ENCODE results near the gene SLC35E1.

Gene SLC35E1

DNA sequence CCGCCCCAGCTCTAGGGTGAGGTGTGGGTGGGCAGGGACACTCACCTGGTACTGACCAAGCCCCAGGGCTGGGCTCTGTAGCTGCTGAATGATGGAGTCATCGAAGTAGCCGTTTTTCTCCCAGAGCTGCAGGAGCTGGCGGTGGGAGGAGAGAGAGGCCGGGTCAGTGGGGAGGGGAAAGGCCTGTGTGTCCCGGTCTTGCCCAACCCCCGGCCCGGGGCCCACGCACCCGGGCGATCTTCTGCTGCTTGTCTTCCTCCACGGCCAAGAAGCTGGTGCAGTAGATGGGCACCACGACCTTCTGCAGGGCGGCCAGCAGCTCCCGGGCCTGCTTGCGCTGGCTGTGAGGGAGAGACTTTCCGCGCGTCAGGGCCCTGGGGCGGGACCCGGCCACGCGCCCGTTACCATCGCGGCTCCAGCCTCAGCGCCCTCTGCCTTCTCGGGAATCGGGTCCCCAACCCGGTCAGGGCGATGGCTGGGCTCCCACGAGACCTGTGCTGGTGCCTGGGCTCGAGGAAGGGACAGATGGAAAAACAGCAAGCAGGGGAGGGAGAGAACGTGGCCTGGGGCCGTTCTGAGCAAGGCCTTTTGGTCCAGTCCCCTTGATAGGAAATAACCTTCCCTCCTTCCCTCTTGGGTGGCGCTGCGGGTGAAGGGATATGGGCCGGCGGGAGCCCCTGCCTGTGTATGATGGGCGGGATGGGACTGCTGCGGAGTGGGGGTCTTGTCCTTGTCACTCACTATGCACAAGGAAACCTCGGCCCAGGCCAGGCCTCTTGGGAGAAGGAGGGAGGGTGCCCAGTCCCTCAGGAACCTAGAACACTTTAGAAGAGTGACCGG, 41.5 kb downstream of the SLC35E1 start:
- no peak for TF ChIP-seq SPI1 (IDR thresholded peaks at IDR 0.05; ENCODE audit: low read depth, low read length)
- FAIRE-seq (no peak), DNase-seq (ENCODE audit: insufficient read length, low spot score) (no peak)

DNA sequence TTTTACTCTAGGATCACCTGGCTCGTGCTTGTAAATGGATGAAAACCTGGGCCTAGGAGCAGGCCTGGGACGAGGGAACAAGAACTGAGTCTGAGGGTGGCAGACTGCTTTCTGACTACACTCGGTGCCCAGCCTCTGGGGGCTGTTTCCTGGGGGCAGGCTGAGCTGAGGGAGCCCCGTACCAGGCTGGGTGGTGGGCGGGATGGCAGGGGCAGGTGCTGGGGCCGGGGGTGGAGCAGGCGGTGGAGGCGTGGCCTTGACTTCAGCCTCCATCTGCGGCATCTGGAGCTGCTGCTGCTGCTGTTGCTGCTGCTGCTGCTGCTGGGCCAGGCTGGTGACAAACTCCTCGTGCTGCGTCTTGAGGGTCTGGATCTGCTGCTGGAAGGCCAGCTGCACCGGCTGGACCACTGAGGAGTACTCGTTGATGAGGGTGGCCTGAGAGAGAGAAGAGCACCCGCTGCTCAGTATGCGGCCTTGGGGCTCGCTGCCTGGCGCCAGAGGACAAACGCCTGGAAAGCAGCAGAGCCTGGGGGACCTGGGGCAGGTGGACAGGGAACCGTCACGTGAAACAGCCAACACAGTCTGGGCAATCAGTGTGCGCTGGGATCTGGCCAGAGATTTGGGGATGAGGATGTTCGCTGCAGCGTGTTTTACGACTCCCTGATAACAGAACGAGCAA, 42.6 kb downstream of the SLC35E1 start:
- FAIRE-seq (no peak), DNase-seq (ENCODE audit: insufficient read length, low spot score) (no peak)
- no peak for TF ChIP-seq POLR2AphosphoS5 (IDR thresholded peaks at IDR 0.05; ENCODE audit: low read depth, low read length)

DNA sequence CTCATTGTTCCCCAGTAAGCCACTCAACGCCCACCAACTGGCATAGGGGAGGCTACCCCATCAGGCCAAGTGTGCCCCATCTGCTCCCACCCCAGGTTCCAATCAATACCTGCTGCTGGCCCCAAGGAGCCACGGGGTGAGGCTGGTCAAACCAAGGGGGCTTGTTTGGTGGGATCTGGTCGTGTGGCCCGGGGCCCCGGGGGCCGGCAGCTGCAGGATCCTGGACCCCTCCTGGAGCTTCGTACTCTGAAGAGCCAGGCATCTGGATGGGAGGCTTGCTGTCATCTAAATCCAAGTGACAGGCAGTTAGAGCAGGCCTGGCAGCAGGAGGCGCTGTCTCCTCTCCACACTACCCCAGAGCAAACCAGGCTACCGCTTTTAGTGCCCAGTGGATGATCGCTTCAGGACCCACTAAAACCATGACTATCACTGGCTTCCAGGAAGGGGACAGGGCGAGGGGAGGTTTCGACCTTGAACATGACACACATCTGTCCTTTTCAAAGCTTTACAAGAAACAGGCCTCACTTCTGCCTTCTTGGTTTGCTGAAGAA, 44.2 kb downstream of the SLC35E1 start:
- TF ChIP-seq TAF1 (IDR thresholded peaks at IDR 0.05; ENCODE audit: low read depth, low read length) (no peak), POLR2AphosphoS5 (IDR thresholded peaks at IDR 0.05; ENCODE audit: low read depth, low read length) (peak; percentile 47)
- no peak for DNase-seq (ENCODE audit: insufficient read length, low spot score)
- peak; percentile 35 for FAIRE-seq

DNA sequence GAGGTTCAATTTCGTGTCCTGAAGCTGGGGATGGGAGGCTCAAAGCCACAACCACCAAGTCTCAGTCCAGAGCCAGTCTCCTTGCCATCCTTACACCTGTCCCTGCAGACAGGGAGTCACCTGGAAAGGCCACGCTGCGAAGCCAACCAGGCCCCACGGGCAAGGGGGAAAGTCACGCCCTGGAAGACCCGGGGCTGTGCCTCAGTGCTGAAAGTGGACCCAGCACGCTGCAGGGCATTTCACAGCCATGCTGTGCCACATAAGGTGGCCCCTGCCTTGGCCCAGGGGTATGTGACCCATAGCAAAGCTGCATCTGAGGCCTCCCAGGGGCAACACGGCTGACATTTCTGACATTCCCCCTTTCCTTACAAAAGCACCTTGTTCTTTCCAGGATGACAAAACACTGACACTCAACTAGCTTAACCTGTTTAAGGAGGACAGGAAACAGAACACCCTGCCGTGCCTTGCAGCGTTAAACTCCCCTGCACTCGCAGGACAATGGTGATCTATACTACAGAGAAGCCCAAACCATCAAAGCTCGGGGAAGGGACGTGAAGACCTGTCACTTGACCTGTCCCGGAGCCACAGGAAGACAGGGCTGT, 44.8 kb downstream of the SLC35E1 start:
- TF ChIP-seq TAF1 (IDR thresholded peaks at IDR 0.05; ENCODE audit: low read depth, low read length) = no peak
- TF ChIP-seq PAX5 (IDR thresholded peaks at IDR 0.05; ENCODE audit: insufficient read depth, low read length, severe bottlenecking) = no peak
- TF ChIP-seq POLR2AphosphoS5 (IDR thresholded peaks at IDR 0.05; ENCODE audit: low read depth, low read length) = no peak
- TF ChIP-seq POLR2A (IDR thresholded peaks at IDR 0.05; ENCODE audit: low read depth, low read length) = no peak
- no peak for TF ChIP-seq SPI1 (IDR thresholded peaks at IDR 0.05; ENCODE audit: low read depth, low read length)
- TF ChIP-seq POU2F2 (IDR thresholded peaks at IDR 0.05; ENCODE audit: low read depth, low read length) = no peak
- FAIRE-seq (peak; percentile 60), DNase-seq (ENCODE audit: insufficient read length, low spot score) (no peak)

DNA sequence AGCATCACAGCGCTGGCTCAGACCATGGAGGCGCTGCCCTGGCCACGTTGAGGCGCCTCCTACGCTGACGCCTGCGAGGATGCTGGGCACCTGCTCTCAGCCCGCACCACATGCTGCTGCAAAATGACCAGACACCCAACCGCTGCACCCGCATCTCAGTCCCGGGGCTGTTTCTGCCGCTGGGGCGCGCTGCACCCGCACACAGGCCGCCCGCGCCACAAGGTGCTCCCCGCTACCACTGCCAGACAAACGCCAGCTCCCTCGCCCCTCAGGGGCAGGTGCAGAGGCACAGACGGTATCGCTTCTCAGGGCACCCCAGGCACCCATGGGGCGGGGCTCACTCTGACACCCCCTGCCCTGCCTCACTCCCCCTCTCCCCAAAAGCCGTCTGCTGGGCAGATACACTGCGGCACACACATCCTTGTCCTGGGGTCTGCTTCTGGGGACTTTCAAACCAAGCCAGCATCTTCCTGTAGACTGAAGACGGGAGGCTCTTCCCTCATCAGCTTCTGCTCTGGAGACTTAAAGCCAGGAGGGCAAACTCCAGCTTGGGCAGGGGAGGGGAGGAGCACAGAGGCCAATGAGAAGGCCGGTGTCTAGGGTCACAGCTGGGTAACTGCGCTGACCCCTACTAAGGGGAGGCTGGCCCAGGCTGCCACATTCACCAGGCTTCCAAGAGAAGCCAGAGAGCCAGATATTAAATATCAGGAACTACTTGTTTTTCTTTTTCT, 46.3 kb downstream of the SLC35E1 start:
- DNase-seq (ENCODE audit: insufficient read length, low spot score) = no peak
- TF ChIP-seq POLR2AphosphoS5 (IDR thresholded peaks at IDR 0.05; ENCODE audit: low read depth, low read length) = no peak; the same call in 1 of the 2 replicates
- no peak for TF ChIP-seq TAF1 (IDR thresholded peaks at IDR 0.05; ENCODE audit: low read depth, low read length)
- TF ChIP-seq POU2F2 (IDR thresholded peaks at IDR 0.05; ENCODE audit: low read depth, low read length) = no peak
- TF ChIP-seq SPI1 (IDR thresholded peaks at IDR 0.05; ENCODE audit: low read depth, low read length) = no peak
- TF ChIP-seq POLR2A (IDR thresholded peaks at IDR 0.05; ENCODE audit: low read depth, low read length) = no peak
- no peak for TF ChIP-seq PAX5 (IDR thresholded peaks at IDR 0.05; ENCODE audit: insufficient read depth, low read length, severe bottlenecking)
- no peak for FAIRE-seq

DNA sequence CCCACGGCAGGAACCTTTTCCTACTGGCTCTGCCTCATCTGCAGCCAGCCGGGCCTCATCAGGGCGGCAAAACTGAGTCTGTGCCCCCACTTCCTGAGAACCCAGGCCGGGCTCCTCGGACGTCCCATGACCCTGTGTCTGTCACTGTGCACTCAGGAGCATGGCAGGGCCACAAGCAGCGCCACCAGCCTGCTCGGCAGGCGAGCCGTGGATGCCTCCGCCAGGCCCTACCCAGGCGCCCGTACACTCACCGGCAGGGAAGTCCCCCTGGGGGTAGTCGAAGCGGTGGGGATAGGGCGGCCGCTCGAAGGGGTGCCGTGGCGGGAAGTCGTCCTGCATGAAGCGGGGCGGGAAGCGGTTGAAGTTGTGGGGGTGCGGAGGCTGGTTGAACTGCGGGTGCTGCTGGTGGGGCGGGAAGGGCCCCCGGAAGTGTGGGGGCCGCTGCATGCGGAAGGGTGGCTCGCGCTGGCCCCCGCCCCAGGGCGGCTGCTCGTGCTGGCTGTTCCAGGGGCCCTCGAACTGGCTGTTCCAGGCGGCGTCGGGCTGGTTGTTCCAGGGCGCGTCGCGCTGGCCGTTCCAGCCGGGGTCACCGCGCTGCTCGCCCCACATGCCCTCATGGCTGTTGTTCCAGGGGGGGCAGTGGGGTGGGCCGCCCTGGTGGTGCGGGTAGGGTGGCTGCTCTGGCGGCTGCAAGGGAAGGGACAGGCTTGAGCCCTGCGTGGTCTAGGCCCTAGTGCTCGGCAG, 47.1 kb downstream of the SLC35E1 start:
- TF ChIP-seq POLR2AphosphoS5 (IDR thresholded peaks at IDR 0.05; ENCODE audit: low read depth, low read length) (no peak), POLR2A (IDR thresholded peaks at IDR 0.05; ENCODE audit: low read depth, low read length) (no peak), SPI1 (IDR thresholded peaks at IDR 0.05; ENCODE audit: low read depth, low read length) (no peak), TAF1 (IDR thresholded peaks at IDR 0.05; ENCODE audit: low read depth, low read length) (no peak), PAX5 (IDR thresholded peaks at IDR 0.05; ENCODE audit: insufficient read depth, low read length, severe bottlenecking) (no peak), POU2F2 (IDR thresholded peaks at IDR 0.05; ENCODE audit: low read depth, low read length) (no peak)
- DNase-seq (ENCODE audit: insufficient read length, low spot score) (no peak), FAIRE-seq (no peak)

DNA sequence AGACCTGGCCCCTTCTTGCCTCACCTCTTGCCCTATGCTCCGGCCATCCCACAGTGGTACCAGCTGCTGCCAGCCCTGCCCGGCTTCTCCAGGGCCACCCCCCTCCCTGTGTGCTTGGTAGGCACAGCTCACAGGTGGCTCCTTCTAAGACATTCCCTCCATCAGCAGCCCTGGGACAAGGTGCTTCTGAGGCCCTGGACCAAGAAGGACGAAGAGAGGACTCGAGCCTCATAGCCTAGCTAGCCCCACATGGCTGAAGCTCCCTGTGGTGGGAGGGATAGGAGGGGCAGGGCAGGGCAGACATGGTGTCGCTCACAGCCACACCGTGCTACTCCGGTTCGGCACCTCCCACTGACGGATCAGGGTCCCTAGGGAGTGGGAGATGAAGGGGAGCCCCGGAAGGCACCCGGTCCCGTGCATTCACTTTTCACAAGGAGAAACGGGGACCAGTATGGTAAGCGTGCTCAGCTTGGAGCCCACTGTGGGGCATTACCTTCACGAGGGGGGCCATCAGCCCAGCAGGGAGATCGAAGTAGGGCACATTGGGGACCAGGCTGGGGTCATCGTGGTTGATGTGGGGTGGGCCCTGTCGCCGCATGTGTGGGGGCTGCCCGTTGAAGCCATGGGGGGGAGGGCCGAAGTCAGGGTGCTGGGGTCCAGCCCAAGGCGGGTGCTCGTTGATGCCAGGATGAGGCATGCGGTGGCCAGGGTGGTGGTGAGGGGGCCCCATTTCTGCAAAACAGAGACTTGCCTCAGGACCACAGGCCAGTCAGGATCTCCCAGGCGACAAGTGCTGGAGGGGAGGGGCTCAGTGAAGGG, 49.4 kb downstream of the SLC35E1 start:
- no peak for DNase-seq (ENCODE audit: insufficient read length, low spot score)
- no peak for FAIRE-seq
- TF ChIP-seq POU2F2 (IDR thresholded peaks at IDR 0.05; ENCODE audit: low read depth, low read length) = no peak
- TF ChIP-seq POLR2AphosphoS5 (IDR thresholded peaks at IDR 0.05; ENCODE audit: low read depth, low read length) = no peak

DNA sequence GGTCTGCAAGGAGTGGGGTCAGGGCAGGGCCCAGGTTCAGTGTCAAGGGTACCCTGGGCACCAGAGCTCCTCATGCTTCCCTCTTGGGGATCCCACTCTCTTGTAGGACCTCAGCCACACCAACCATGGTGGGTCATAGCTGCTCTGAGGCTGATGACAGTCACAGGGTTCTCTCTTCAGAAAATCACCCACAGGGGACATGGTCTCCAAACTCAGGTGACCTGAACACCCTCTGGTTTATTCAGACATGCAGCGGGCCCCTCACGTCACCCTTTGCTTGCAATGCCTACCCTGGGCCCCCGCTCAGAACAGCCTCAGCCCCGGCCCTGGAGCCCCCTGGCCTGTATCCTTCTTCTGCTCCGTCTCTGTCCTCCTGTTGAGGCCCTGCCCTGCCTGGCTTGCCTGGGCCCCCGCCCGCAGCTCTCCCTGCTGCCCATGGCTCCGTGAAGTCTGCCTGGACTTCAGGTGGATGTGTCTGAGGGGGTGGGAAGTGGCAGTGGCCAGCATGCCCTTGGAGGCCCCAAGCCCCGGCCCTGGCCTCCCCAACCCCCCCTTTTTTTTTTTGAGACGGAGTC, 50.4 kb downstream of the SLC35E1 start:
- DNase-seq (ENCODE audit: insufficient read length, low spot score) (no peak), FAIRE-seq (no peak)
- TF ChIP-seq TAF1 (IDR thresholded peaks at IDR 0.05; ENCODE audit: low read depth, low read length) = no peak
- no peak for TF ChIP-seq POLR2AphosphoS5 (IDR thresholded peaks at IDR 0.05; ENCODE audit: low read depth, low read length)
- no peak for TF ChIP-seq SPI1 (IDR thresholded peaks at IDR 0.05; ENCODE audit: low read depth, low read length)
- no peak for TF ChIP-seq POU2F2 (IDR thresholded peaks at IDR 0.05; ENCODE audit: low read depth, low read length)
- TF ChIP-seq POLR2A (IDR thresholded peaks at IDR 0.05; ENCODE audit: low read depth, low read length) = no peak
- TF ChIP-seq PAX5 (IDR thresholded peaks at IDR 0.05; ENCODE audit: insufficient read depth, low read length, severe bottlenecking) = no peak

All from GM12891 (cell line).